ENCODE data around the gene GDPGP1. TPM values are rescaled to one million over a fixed set of nuclear protein-coding genes. Genes with fewer than 3 reads are reported as not detected.

Gene GDPGP1
- total and polyA plus RNA-seq, 10 of the 15 experiments (the other 5 are each of a cell fraction or from before 2014, with no cell fraction given), result 0.68 to 8.9 (median 3.0) TPM

DNA sequence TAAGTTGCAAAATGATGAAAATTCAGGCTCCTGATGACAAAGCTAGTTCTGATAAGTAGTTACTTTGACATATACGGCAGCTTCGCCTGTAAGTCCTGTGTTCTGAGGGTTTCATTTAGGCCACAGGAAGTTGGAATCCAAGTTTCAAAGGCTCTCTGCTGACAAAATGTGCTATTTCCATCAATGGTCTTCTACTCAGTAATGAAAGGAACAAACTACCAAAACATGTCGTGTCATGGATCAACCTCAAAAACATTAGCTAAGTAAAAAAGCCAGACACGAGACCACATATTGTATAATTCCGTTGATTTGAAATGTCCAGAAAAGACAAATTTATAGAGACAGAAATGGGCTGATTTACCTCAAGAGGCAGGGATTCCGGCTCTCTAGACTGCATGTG, 53.9 kb downstream of the GDPGP1 start:
- in situ Hi-C loops (cut with MboI) (loop anchor here (5.0 kb wide), 1 partner anchor 126 kb away; no protein-coding TSS in a partner anchor), intact Hi-C loops (cut with micrococcal nuclease; ENCODE audit: unreplicated experiment) (loop anchor here (5.0 kb wide), 2 partner anchors 56 to 146 kb away; partner anchors contain the start of genes CIB1 and GDPGP1)
- no TSS peak for BruUV-seq (replicated peaks)
- Histone ChIP-seq H3K4me1 (ENCODE audit: control insufficient read depth, insufficient read depth, low read length) (no peaks in the 10 kb centered on the region), H3K4me3 (no peak overlapping the region), H3K9ac (ENCODE audit: control insufficient read depth, insufficient read depth, low read length) (no peak overlapping the region), H2AFZ (ENCODE audit: control insufficient read depth, low read depth, low read length) (no peak overlapping the region), H3K27me3 (replicated peaks in 1 of 2; ENCODE audit: control insufficient read depth in 2 of 2, insufficient read depth in 2 of 2, low read length in 1 of 2) (no peaks in the 10 kb centered on the region), H4K20me1 (ENCODE audit: control insufficient read depth, insufficient read depth) (no peaks in the 10 kb centered on the region), H3K4me2 (ENCODE audit: control insufficient read depth, insufficient read depth) (no peak overlapping the region), H3K36me3 (ENCODE audit: control insufficient read depth in 2 of 2, insufficient read depth in 2 of 2, low read length in 1 of 2) (no peaks in the 10 kb centered on the region), H3K9me3 (replicated peaks; ENCODE audit: control insufficient read depth, insufficient read depth, low read length) (no peaks in the 10 kb centered on the region), H3K79me2 (ENCODE audit: control insufficient read depth, insufficient read depth, low read length) (no peaks in the 10 kb centered on the region), H3K27ac (ENCODE audit: control insufficient read depth, insufficient read depth) (no peak overlapping the region)
- CTCF ChIA-PET, result interaction anchor here (0.6 to 5.3 kb wide), 20 partner anchors 8 to 387 kb away, joined by 3 to 27 read pairs (median 6); partner anchors contain the start of genes CIB1 and GDPGP1
- WGBS (ENCODE audit: insufficient coverage, insufficient replicate concordance, low lambda C conversion rate, missing lambda C conversion rate), result 78% methylated on average over 6 of the region's 6 CpGs
- no peak for TF ChIP-seq POLR2AphosphoS5 (IDR thresholded peaks at IDR 0.05; ENCODE audit: low read length)
- TF ChIP-seq, protein P1, sequence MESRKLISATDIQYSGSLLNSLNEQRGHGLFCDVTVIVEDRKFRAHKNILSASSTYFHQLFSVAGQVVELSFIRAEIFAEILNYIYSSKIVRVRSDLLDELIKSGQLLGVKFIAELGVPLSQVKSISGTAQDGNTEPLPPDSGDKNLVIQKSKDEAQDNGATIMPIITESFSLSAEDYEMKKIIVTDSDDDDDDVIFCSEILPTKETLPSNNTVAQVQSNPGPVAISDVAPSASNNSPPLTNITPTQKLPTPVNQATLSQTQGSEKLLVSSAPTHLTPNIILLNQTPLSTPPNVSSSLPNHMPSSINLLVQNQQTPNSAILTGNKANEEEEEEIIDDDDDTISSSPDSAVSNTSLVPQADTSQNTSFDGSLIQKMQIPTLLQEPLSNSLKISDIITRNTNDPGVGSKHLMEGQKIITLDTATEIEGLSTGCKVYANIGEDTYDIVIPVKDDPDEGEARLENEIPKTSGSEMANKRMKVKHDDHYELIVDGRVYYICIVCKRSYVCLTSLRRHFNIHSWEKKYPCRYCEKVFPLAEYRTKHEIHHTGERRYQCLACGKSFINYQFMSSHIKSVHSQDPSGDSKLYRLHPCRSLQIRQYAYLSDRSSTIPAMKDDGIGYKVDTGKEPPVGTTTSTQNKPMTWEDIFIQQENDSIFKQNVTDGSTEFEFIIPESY (IDR thresholded peaks at IDR 0.05), result no peak
- no peak for TF ChIP-seq NBN (IDR thresholded peaks at IDR 0.05)
- POLR2A ChIA-PET, result no interaction called here
- RAD21 ChIA-PET (ENCODE audit: unreplicated experiment), result interaction anchor here (0.9 to 2.4 kb wide), 4 partner anchors 54 to 399 kb away, joined by 3 to 11 read pairs (median 6); partner anchors contain the start of genes CIB1 and GDPGP1
- SMC1A ChIA-PET (ENCODE audit: uncharacterized antibody, unreplicated experiment), result interaction anchor here (0.8 to 2.9 kb wide), 6 partner anchors 14 to 145 kb away, joined by 3 to 18 read pairs (median 5); no protein-coding TSS in a partner anchor
- DNase-seq (ENCODE audit: low read depth, low spot score) (no peak), FAIRE-seq (no peak), ATAC-seq (no peak)
